ENCODE data around the gene PGAM5. TPM values are rescaled to one million over a fixed set of nuclear protein-coding genes. Genes with fewer than 3 reads are reported as not detected.
"Not testable (repeated sequence)": the region's sequence is repeated elsewhere in the genome, so short reads cannot be mapped to it uniquely, and the experiment has no call there.

PGAM5 gene
- total and polyA plus RNA-seq, 2 of the 13 experiments (the other 11 are each of a cell fraction or from before 2014, with no cell fraction given), result 18.0 to 77.9 TPM

- H2AFZ ChIP-seq (ENCODE audit: low read length); CTCF ChIA-PET (ENCODE audit: low intra/inter-chr PET ratio, low total read pairs); H3K4me2 ChIP-seq (ENCODE audit: low read depth, low read length); BruUV-seq (replicated peaks); DNase-seq (ENCODE audit: low spot score); POLR2A ChIA-PET; in situ Hi-C loops (cut with HindIII; ENCODE audit: extremely low pct_ligation_motif_present, low pct_unique_long_range_greater_than_20kb); H3K9ac ChIP-seq (ENCODE audit: insufficient read depth, low read depth, low read length); H3K9me3 ChIP-seq (ENCODE audit: low read length); ATAC-seq; intact Hi-C loops (cut with micrococcal nuclease; ENCODE audit: unreplicated experiment); FAIRE-seq; H3K4me3 ChIP-seq (replicated peaks in 1 of 3; ENCODE audit: insufficient read depth in 1 of 3, low read depth in 2 of 3, low read length in 3 of 3); H3K27me3 ChIP-seq (ENCODE audit: control insufficient read depth in 1 of 2, insufficient read depth in 2 of 2, low read length in 2 of 2); H3K27ac ChIP-seq (ENCODE audit: extremely low read length, insufficient read depth, low read length): not testable (repeated sequence)
- Histone ChIP-seq H3K79me2 (ENCODE audit: insufficient read depth, low read length) (peaks cover 39% of the 10 kb centered on the region), H3K36me3 (replicated peaks in 1 of 2; ENCODE audit: control insufficient read depth in 1 of 2, insufficient read depth in 2 of 2, low read length in 2 of 2) (peaks cover 2 to 15% of the 10 kb centered on the region in 2 experiments; a peak in 4 of 5 replicates), H3K4me1 (ENCODE audit: insufficient read depth, low read length) (peaks cover 35% of the 10 kb centered on the region), H4K20me1 (ENCODE audit: insufficient read depth, low read length) (peaks cover 21% of the 10 kb centered on the region)
- WGBS (ENCODE audit: low lambda C conversion rate), result 100% methylated on average over 1 of the region's 28 CpGs
- TF ChIP-seq HNRNPL (IDR thresholded peaks at IDR 0.05; ENCODE audit: low read depth, low read length) (0 out of 2 replicates have a peak, but pooled peaks have one; percentile 23), AGO2 (optimal IDR thresholded peaks at IDR 0.05; ENCODE audit: low read depth, low read length) (peak; percentile 27), RBFOX2 (IDR thresholded peaks at IDR 0.05; ENCODE audit: low read depth, low read length) (0 out of 2 replicates have a peak, but pooled peaks have one; percentile 16)
Measured at GRCh38 chr12:132758825-132759224, 48.2 kb downstream of the PGAM5 start.

DNA sequence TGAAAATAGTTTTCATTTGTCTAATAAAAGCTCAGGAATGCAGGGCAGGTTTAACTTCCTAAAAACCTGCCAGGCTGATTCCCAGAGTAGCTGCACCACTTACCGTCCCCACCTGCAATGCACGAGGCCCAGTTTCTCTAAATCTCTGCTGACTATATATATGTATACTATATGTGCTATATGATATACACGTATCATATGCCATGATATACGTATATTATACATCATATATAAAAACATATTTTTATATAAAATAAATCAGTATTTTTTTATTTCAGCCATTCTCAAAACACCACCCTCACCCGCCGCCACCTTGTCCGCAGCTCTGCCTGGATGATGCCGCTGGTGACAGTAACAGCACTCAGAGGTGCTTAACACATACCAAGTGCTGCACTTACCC, 48.7 kb downstream of the PGAM5 start:
- no TSS peak for BruUV-seq (replicated peaks)
- 97% methylated on average over 8 of the region's 8 CpGs for WGBS (ENCODE audit: low lambda C conversion rate)
- Histone ChIP-seq H3K4me1 (ENCODE audit: insufficient read depth, low read length) (peaks cover 35% of the 10 kb centered on the region), H3K36me3 (replicated peaks in 1 of 2; ENCODE audit: control insufficient read depth in 1 of 2, insufficient read depth in 2 of 2, low read length in 2 of 2) (peaks cover 2 to 12% of the 10 kb centered on the region in 2 experiments; a peak in 4 of 5 replicates), H3K27me3 (ENCODE audit: control insufficient read depth in 1 of 2, insufficient read depth in 2 of 2, low read length in 2 of 2) (no peaks in the 10 kb centered on the region; a peak in 1 of 5 replicates), H2AFZ (ENCODE audit: low read length) (no peak overlapping the region), H3K9ac (ENCODE audit: insufficient read depth, low read depth, low read length) (no peak overlapping the region), H3K4me3 (replicated peaks in 1 of 3; ENCODE audit: insufficient read depth in 1 of 3, low read depth in 2 of 3, low read length in 3 of 3) (peak overlapping the region in 1 of 3 experiments; percentile 28; a peak in 1 of 6 replicates), H3K27ac (ENCODE audit: extremely low read length, insufficient read depth, low read length) (no peak overlapping the region), H3K79me2 (ENCODE audit: insufficient read depth, low read length) (peaks cover 39% of the 10 kb centered on the region), H4K20me1 (ENCODE audit: insufficient read depth, low read length) (peaks cover 21% of the 10 kb centered on the region), H3K9me3 (ENCODE audit: low read length) (no peaks in the 10 kb centered on the region), H3K4me2 (ENCODE audit: low read depth, low read length) (peak overlapping the region; percentile 99)
- DNase-seq (ENCODE audit: low spot score), result no peak
- ChIA-PET CTCF (ENCODE audit: low intra/inter-chr PET ratio, low total read pairs) (no interaction called here), POLR2A (no interaction called here)
- in situ Hi-C loops (cut with HindIII; ENCODE audit: extremely low pct_ligation_motif_present, low pct_unique_long_range_greater_than_20kb) (no loop called here), intact Hi-C loops (cut with micrococcal nuclease; ENCODE audit: unreplicated experiment) (no loop called here)
- TF ChIP-seq ZNF367 (CRISPR knock-in tag; IDR thresholded peaks at IDR 0.05; ENCODE audit: borderline replicate concordance), result no peak
- TF ChIP-seq ELK4 (CRISPR knock-in tag; IDR thresholded peaks at IDR 0.05; ENCODE audit: borderline replicate concordance), result no peak
- no peak for FAIRE-seq
- ATAC-seq, result no peak
